Neural cell (in vitro differentiated cells): ENCODE measurements around the gene FNBP1. TPM values are rescaled to one million over a fixed set of nuclear protein-coding genes. Genes with fewer than 3 reads are reported as not detected.
"Not testable (repeated sequence)": the region's sequence is repeated elsewhere in the genome, so short reads cannot be mapped to it uniquely, and the experiment has no call there.

ENCODE experiments used
- H2AFZ ChIP-seq: fragments of 200-600, 300-800 bp; sonication (generic), shearing (Covaris generic); 2 replicates; pipeline ENCODE4 v1.6.0; 2014; ENCODE audit warnings: low read depth, mild to moderate bottlenecking, antibody characterized with exemption, low read length, moderate library complexity
- H3F3A ChIP-seq: fragments of 200-600 bp; shearing (Covaris generic); 2 replicates; pipeline ENCODE4 v1.6.1; 2016; ENCODE audit warnings: mild to moderate bottlenecking, moderate library complexity, mixed read lengths, antibody characterized with exemption, low read length; ENCODE audit not compliant: insufficient read depth, poor library complexity, severe bottlenecking
- H3K27ac ChIP-seq: fragments of 200-600, 300-800 bp; sonication (generic), shearing (Covaris generic); 2 replicates; pipeline ENCODE4 v1.5.1; 2014; ENCODE audit warnings: mild to moderate bottlenecking, low read length, moderate library complexity
- H3K27me3 ChIP-seq: fragments of 300-800, 200-600 bp; sonication (generic), shearing (Covaris generic); 2 replicates; pipeline ENCODE4 v1.6.0; 2014; ENCODE audit warnings: mild to moderate bottlenecking, low read depth, low read length, moderate library complexity; ENCODE audit not compliant: insufficient read depth
- H3K36me3 ChIP-seq: fragments of 300-800, 200-600 bp; sonication (generic), shearing (Covaris generic); 2 replicates; pipeline ENCODE4 v1.5.1; 2014; ENCODE audit warnings: mild to moderate bottlenecking, antibody characterized with exemption, low read length, moderate library complexity; ENCODE audit not compliant: insufficient read depth
- H3K4me2 ChIP-seq: fragments of 300-800, 200-600 bp; sonication (generic), shearing (Covaris generic); 2 replicates; pipeline ENCODE4 v1.6.0; 2014; ENCODE audit warnings: mild to moderate bottlenecking, low read length
- H3K4me3 ChIP-seq: fragments of 300-800, 200-600 bp; sonication (generic), shearing (Covaris generic); 2 replicates; pipeline ENCODE4 v1.5.1; 2014; ENCODE audit warnings: mild to moderate bottlenecking, low read length, moderate library complexity
- H3K79me2 ChIP-seq: fragments of 200-600 bp; shearing (Covaris generic); replicated peaks from 2 replicates; pipeline ENCODE4 v1.6.0; 2014; ENCODE audit warnings: mild to moderate bottlenecking, low read length, moderate library complexity; ENCODE audit not compliant: insufficient read depth
- H3K9ac ChIP-seq: fragments of 300-800, 200-600 bp; sonication (generic), shearing (Covaris generic); 2 replicates; pipeline ENCODE4 v1.6.1; 2016; ENCODE audit warnings: mild to moderate bottlenecking, low read length, mixed read lengths
- H3K9me2 ChIP-seq: fragments of 200-600 bp; shearing (Covaris generic); 2 replicates; pipeline ENCODE4 v1.6.1; 2016; ENCODE audit warnings: mild to moderate bottlenecking, low read length, mixed read lengths; ENCODE audit not compliant: insufficient read depth
- H3K9me3 ChIP-seq: fragments of 200-600, 300-800 bp; sonication (generic), shearing (Covaris generic); 2 replicates; pipeline ENCODE4 v1.6.1; 2016; ENCODE audit warnings: mild to moderate bottlenecking, mixed run types, low read length, moderate library complexity, mixed read lengths
- H4K20me1 ChIP-seq: fragments of 200-600 bp; shearing (Covaris generic); 2 replicates; pipeline ENCODE4 v1.6.1; 2016; ENCODE audit warnings: mild to moderate bottlenecking, mixed run types; ENCODE audit not compliant: insufficient read depth
- EP300 ChIP-seq: fragments of 450-650 bp; conservative IDR thresholded peaks from 2 replicates; pipeline ENCODE4 v1.6.1; 2014; ENCODE audit warnings: antibody characterized with exemption, mild to moderate bottlenecking, moderate library complexity; ENCODE audit not compliant: poor library complexity, severe bottlenecking
- EZH2 ChIP-seq: fragments of 200-600, 300-800 bp; shearing (Covaris generic), sonication (generic); IDR thresholded peaks from 2 replicates; pipeline ENCODE4 v1.6.1; 2014; ENCODE audit warnings: antibody characterized with exemption, low read length, borderline replicate concordance, mild to moderate bottlenecking; ENCODE audit not compliant: insufficient read depth, poor library complexity, severe bottlenecking
- MXI1 ChIP-seq: fragments of 450-650 bp; conservative IDR thresholded peaks from 2 replicates; pipeline ENCODE4 v1.6.1; 2014; ENCODE audit warnings: antibody characterized with exemption, mild to moderate bottlenecking; ENCODE audit not compliant: poor library complexity, severe bottlenecking
- POLR2AphosphoS5 ChIP-seq: IDR thresholded peaks from 2 replicates; pipeline ENCODE4 v1.6.1; 2012
- RAD21 ChIP-seq: fragments of 450-650 bp; conservative IDR thresholded peaks from 2 replicates; pipeline ENCODE4 v1.6.1; 2014; ENCODE audit warnings: antibody characterized with exemption, mild to moderate bottlenecking, moderate library complexity
- SMC3 ChIP-seq: fragments of 450-650 bp; conservative IDR thresholded peaks from 2 replicates; pipeline ENCODE4 v1.6.1; 2014; ENCODE audit warnings: antibody characterized with exemption, mild to moderate bottlenecking, moderate library complexity; ENCODE audit not compliant: poor library complexity
- TAF1 ChIP-seq: IDR thresholded peaks from 2 replicates; pipeline ENCODE4 v1.6.1; 2012; ENCODE audit warnings: low read depth
- polyA plus RNA-seq: library from polyadenylated mRNA; depleted of rRNA; stranded (reverse); fragments of >200 nt; gene quantifications from 2 replicates; pipeline ENCODE4 v1.2.3, GENCODE V29; 2014
- TF ChIP-seq, protein P1 (sequence below): IDR thresholded peaks from 2 replicates; pipeline ENCODE4 v1.6.1; 2012; ENCODE audit warnings: borderline replicate concordance
- TF ChIP-seq, protein P2 (sequence below): fragments of 450-650 bp; IDR thresholded peaks from 2 replicates; pipeline ENCODE4 v1.5.1; 2014; ENCODE audit warnings: antibody characterized with exemption, mild to moderate bottlenecking, moderate library complexity; ENCODE audit not compliant: poor library complexity, severe bottlenecking

Gene FNBP1
- polyA plus RNA-seq, 1 donor from 2014 or later, result 16.6 TPM

DNA sequence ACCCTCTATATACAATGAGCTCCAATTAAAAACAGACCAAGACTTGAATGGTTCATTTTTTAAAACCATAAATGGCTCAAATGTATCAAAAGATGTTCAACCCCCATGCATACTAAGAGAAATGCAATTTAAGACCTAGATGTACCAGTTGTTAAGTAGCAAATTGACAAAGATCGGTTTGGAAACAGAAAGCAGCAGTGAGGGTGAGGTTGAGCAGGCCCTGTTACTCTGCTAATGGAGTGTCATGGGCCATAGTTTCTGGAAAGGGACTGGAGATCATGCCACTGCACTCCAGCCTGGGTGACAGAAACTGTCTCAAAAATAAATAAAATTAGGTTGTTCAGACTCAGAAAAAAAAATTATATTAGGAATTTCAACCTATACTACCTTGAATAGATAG, 55.0 kb downstream of the FNBP1 start:
- no peaks in the 10 kb centered on the region for H3K36me3 ChIP-seq
- H3K27ac ChIP-seq, result no peak overlapping the region
- no peaks in the 10 kb centered on the region for H3K9me3 ChIP-seq
- no peak overlapping the region for H3K4me2 ChIP-seq
- H3F3A ChIP-seq, result no peaks in the 10 kb centered on the region
- no peaks in the 10 kb centered on the region for H3K9me2 ChIP-seq
- no peak overlapping the region for H3K4me3 ChIP-seq
- H3K9ac ChIP-seq, result no peak overlapping the region
- H4K20me1 ChIP-seq, result no peaks in the 10 kb centered on the region
- H2AFZ ChIP-seq, result no peak overlapping the region
- TF ChIP-seq RAD21, result no peak
- TF ChIP-seq EP300, result no peak
- TF ChIP-seq SMC3, result no peak
- TF ChIP-seq MXI1, result no peak
- H3K27me3 ChIP-seq, result no peaks in the 10 kb centered on the region
- no peaks in the 10 kb centered on the region for H3K79me2 ChIP-seq

DNA sequence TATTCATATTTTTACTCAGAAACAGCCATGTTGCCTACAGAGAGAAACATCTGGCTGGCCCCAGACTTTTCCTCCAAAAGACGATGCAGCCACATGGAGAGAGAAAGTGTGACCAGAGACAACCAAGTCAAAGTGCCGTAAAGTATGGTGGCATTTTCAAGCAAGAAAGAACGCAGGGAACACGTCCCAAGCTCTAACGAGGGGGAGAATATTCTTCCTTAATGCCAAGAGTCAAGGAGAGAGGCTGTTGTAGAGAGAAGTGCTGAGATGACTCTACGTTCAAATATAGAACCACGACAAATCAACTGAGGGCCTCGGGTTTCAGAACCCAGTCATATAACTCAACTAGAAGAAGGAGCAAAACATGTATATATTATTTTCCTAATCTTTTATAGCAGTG, 55.9 kb downstream of the FNBP1 start:
- Histone ChIP-seq H3K79me2 (no peaks in the 10 kb centered on the region), H3K4me2 (no peak overlapping the region)

DNA sequence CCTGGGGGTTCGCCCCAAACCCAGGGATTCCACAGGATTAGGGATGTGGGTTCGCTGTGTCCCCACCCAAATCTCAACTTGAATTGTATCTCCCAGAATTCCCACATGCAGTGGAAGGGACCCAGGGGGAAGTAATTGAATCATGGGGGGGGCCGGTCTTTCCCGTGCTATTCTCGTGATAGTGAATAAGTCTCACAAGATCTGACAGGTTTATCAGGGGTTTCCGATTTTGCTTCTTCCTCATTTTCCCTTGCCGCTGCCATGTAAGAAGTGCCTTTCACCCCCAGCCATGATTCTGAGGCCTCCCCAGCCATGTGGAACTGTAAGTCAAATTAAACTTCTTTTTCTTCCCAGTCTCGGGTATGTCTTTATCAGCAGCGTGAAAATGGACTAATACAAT, 58.4 kb downstream of the FNBP1 start:
- not testable (repeated sequence) for H3K4me2 ChIP-seq, H3K9me2 ChIP-seq, H3K4me3 ChIP-seq, H3K79me2 ChIP-seq, H3K36me3 ChIP-seq, H3K27me3 ChIP-seq, H4K20me1 ChIP-seq, H3F3A ChIP-seq, H3K27ac ChIP-seq, H3K9ac ChIP-seq, H3K9me3 ChIP-seq, H2AFZ ChIP-seq

More for the DNA sequence above, 55.9 kb downstream of the FNBP1 start:
- Histone ChIP-seq H3K27ac (no peak overlapping the region), H3K9me3 (no peaks in the 10 kb centered on the region), H3K9me2 (no peaks in the 10 kb centered on the region), H3K36me3 (no peaks in the 10 kb centered on the region), H3F3A (no peaks in the 10 kb centered on the region), H4K20me1 (no peaks in the 10 kb centered on the region), H3K4me3 (no peak overlapping the region), H3K27me3 (no peaks in the 10 kb centered on the region), H2AFZ (no peak overlapping the region), H3K9ac (no peak overlapping the region)
- TF ChIP-seq, protein P1, sequence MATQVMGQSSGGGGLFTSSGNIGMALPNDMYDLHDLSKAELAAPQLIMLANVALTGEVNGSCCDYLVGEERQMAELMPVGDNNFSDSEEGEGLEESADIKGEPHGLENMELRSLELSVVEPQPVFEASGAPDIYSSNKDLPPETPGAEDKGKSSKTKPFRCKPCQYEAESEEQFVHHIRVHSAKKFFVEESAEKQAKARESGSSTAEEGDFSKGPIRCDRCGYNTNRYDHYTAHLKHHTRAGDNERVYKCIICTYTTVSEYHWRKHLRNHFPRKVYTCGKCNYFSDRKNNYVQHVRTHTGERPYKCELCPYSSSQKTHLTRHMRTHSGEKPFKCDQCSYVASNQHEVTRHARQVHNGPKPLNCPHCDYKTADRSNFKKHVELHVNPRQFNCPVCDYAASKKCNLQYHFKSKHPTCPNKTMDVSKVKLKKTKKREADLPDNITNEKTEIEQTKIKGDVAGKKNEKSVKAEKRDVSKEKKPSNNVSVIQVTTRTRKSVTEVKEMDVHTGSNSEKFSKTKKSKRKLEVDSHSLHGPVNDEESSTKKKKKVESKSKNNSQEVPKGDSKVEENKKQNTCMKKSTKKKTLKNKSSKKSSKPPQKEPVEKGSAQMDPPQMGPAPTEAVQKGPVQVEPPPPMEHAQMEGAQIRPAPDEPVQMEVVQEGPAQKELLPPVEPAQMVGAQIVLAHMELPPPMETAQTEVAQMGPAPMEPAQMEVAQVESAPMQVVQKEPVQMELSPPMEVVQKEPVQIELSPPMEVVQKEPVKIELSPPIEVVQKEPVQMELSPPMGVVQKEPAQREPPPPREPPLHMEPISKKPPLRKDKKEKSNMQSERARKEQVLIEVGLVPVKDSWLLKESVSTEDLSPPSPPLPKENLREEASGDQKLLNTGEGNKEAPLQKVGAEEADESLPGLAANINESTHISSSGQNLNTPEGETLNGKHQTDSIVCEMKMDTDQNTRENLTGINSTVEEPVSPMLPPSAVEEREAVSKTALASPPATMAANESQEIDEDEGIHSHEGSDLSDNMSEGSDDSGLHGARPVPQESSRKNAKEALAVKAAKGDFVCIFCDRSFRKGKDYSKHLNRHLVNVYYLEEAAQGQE, result no peak
- TF ChIP-seq, protein P2, sequence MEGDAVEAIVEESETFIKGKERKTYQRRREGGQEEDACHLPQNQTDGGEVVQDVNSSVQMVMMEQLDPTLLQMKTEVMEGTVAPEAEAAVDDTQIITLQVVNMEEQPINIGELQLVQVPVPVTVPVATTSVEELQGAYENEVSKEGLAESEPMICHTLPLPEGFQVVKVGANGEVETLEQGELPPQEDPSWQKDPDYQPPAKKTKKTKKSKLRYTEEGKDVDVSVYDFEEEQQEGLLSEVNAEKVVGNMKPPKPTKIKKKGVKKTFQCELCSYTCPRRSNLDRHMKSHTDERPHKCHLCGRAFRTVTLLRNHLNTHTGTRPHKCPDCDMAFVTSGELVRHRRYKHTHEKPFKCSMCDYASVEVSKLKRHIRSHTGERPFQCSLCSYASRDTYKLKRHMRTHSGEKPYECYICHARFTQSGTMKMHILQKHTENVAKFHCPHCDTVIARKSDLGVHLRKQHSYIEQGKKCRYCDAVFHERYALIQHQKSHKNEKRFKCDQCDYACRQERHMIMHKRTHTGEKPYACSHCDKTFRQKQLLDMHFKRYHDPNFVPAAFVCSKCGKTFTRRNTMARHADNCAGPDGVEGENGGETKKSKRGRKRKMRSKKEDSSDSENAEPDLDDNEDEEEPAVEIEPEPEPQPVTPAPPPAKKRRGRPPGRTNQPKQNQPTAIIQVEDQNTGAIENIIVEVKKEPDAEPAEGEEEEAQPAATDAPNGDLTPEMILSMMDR, result no peak
- TF ChIP-seq RAD21 (no peak), EZH2 (no peak), MXI1 (no peak), SMC3 (no peak), EP300 (no peak), POLR2AphosphoS5 (no peak), TAF1 (no peak)
